Skin epidermis (tissue), 12 donors: ENCODE measurements around the gene TCF7L1.

Experiments
- H3K27ac ChIP-seq, 21 experiments: fragments of 200-600 bp; sonication (generic) in 11 of 21; one replicate each; pipeline ENCODE4 v1.5.0; 2020; ENCODE audit warnings: mild to moderate bottlenecking in 3 of 21, inconsistent platforms in 2 of 21, moderate library complexity in 2 of 21
- H3K4me3 ChIP-seq, 7 experiments: fragments of 200-600 bp; sonication (generic) in 2 of 7; one replicate each; pipeline ENCODE4 v1.5.0; 2020; ENCODE audit warnings: inconsistent platforms in 2 of 7, mild to moderate bottlenecking in 2 of 7, moderate library complexity in 1 of 7

Gene TCF7L1

GRCh38 chr2:85357736-85358135 is 224.5 kb downstream of the TCF7L1 start:
- no peak overlapping the region for H3K27ac ChIP-seq

More at GRCh38 chr2:85357736-85358135, 224.5 kb downstream of the TCF7L1 start:
- no peak overlapping the region for H3K4me3 ChIP-seq
